Body of pancreas (tissue), 4 donors: ENCODE results near the gene MGAT3. TPM values are rescaled to one million over a fixed set of nuclear protein-coding genes. Genes with fewer than 3 reads are reported as not detected.
A peak's percentile ranks its signal among the peaks of the same experiment; 100 is the strongest.

ENCODE experiments used
- ATAC-seq: fragments of 150-250 bp; one replicate; pipeline ENCODE4 v1.9.1; 2016
- DNase-seq, 4 donors: peaks; one replicate each; pipeline ENCODE4 v3.0.0-alpha.2; 2019
- H3K27ac ChIP-seq, 4 donors: fragments of 200-600 bp; sonication (generic); 1 replicate in 3 of 4; 2 replicates in 1 of 4; pipeline versions ENCODE4 v1.5.1 to v1.6.1; 2016 to 2019; ENCODE audit warnings: mild to moderate bottlenecking in 1 of 4, mixed read lengths in 1 of 4, moderate library complexity in 1 of 4
- H3K27me3 ChIP-seq, 2 donors: fragments of 200-600 bp; sonication (generic); one replicate each; pipeline ENCODE4 v1.6.0; 2016; ENCODE audit warnings: mild to moderate bottlenecking in 1 of 2
- H3K36me3 ChIP-seq, 2 donors: fragments of 200-600 bp; sonication (generic); replicated peaks in 1 of 2; 2 replicates each; pipeline ENCODE4 v1.5.1; 2016; ENCODE audit warnings: low read depth in 2 of 2; ENCODE audit not compliant: insufficient read depth in 1 of 2
- H3K4me1 ChIP-seq: fragments of 200-600 bp; sonication (generic); one replicate; pipeline ENCODE4 v1.6.0; 2016
- H3K4me3 ChIP-seq, 2 donors: fragments of 200-600 bp; sonication (generic); 1 replicate in 1 of 2; 2 replicates in 1 of 2; pipeline ENCODE4 v1.5.1; 2016 to 2019
- H3K9me3 ChIP-seq, 3 donors: fragments of 200-600 bp; sonication (generic); 1 replicate in 2 of 3; 2 replicates in 1 of 3; pipeline ENCODE4 v1.5.1; 2016
- POLR2A ChIP-seq, 3 donors: fragments of 450-650 bp; IDR thresholded peaks; one replicate each; pipeline ENCODE4 v1.6.1; 2016; ENCODE audit warnings: antibody characterized with exemption in 3 of 3, mild to moderate bottlenecking in 2 of 3
- WGBS, 2 donors: methylation state at CpG; one replicate each; pipeline ENCODE4 v1.1.5; 2017; 5-methylcytosine and 5-hydroxymethylcytosine counted together
- intact Hi-C: fragments of 100-400 bp; cut with DNase I; formaldehyde crosslinking; loops from one replicate; pipeline ENCODE4 v1.15.1; 2023
- total RNA-seq, 2 donors: library from RNA; depleted of rRNA; stranded (reverse); fragments of >200 nt; gene quantifications; one replicate each; pipeline ENCODE4 v1.1.0, GENCODE V29; 2016
- TF ChIP-seq, protein P1 (sequence below), 7 experiments: fragments of 450-650 bp in 4 of 7; fragments of 200-600 bp in 3 of 7; sonication (generic) in 3 of 7; IDR thresholded peaks; one replicate each; pipeline ENCODE4 v1.5.1; 2016 to 2019; ENCODE audit warnings: antibody characterized with exemption in 7 of 7

MGAT3 gene
- total RNA-seq, 2 donors from 2014 or later, result 0.99 to 2.9 TPM

DNA sequence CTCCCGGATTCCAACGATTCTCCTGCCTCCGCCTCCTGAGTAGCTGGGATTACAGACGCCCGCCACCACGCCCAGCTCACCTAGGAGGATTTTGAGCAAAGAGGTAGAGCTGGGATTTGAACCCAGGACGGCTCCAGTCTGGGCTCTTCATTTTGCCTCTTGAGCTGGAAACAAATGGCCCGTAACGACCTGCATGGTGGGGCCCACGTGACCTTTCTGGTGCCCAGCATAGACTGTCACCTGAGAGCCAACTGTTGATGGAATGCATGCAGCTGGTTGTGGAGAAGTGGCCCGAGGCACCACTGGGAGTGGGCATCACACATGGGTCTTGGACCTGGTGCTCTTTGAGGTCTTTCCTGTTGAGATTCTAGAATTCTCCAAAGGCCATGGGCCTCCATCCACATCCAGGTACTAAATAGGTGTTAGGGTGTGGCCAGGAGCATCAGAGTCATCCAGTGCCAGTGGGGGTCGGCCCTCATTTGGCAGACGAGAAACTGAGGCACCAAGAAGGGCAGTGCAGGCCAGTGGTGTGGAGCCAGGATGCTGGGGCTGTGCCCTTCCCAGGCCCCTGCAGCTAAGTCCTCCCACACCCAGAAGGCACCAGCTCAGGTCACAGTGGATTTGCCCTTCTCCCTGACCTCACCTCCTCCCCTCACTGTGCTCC lies 67.4 kb downstream of the MGAT3 start:
- DNase-seq (no peak), ATAC-seq (no peak)
- H3K27me3 ChIP-seq, result no peaks in the 10 kb centered on the region
- TF ChIP-seq, protein P1, sequence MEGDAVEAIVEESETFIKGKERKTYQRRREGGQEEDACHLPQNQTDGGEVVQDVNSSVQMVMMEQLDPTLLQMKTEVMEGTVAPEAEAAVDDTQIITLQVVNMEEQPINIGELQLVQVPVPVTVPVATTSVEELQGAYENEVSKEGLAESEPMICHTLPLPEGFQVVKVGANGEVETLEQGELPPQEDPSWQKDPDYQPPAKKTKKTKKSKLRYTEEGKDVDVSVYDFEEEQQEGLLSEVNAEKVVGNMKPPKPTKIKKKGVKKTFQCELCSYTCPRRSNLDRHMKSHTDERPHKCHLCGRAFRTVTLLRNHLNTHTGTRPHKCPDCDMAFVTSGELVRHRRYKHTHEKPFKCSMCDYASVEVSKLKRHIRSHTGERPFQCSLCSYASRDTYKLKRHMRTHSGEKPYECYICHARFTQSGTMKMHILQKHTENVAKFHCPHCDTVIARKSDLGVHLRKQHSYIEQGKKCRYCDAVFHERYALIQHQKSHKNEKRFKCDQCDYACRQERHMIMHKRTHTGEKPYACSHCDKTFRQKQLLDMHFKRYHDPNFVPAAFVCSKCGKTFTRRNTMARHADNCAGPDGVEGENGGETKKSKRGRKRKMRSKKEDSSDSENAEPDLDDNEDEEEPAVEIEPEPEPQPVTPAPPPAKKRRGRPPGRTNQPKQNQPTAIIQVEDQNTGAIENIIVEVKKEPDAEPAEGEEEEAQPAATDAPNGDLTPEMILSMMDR (IDR thresholded peaks at IDR 0.05), result no peak
- TF ChIP-seq POLR2A (IDR thresholded peaks at IDR 0.05), result no peak
- WGBS, 2 donors, result 65 to 73% methylated on average over 9 to 13 of the region's 13 CpGs
- H3K4me1 ChIP-seq, result peaks cover 67% of the 10 kb centered on the region
- intact Hi-C loops, result no loop called here
- peaks cover 6 to 13% of the 10 kb centered on the region in 2 donors for H3K36me3 ChIP-seq
- no peaks in the 10 kb centered on the region for H3K9me3 ChIP-seq
- H3K4me3 ChIP-seq, result no peak overlapping the region
- H3K27ac ChIP-seq, result peak overlapping the region in 2 of 4 donors; percentile 0 to 15

DNA sequence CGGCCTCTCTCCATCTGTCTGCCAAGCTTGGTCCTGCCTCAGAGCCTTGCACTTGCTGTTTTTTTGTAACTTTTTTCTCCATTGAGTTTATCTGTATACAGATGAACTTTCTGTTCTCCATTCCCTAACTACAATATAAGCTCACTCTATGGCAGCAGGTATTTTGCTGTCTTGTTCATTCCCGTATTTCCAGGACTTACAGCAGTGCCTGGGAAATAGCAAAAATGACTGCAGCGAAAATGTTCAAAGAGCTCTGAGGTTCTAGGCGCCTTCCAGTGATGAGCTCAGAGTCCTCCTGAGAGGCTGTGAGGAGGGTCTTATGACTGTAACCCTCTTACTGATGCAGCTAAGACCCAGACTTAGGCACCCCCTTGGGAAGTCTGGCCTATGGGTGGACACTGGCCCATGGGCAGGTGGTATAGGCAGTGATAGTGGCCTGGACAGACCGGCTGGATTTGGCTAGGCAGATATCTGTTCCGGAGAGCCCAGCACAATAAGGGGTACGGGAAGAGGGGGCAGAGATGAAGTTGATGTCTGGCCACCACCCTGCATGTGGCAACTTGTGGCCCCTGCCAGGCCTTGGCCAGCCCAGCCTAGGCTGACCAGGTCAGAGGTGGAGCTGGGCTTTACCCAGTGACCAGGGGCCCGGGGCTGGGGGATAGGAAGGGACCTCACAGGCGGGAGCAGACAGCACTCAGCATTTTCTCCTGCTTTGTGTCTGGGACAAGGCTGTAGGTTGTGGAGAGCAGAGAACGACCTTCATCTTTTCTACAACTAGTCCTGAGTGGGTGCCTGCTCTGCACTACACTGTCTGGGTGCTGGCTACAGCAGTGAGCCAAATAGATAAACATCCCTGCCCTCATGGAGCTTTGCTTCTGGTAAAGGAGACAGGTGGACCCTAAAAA lies 68.2 kb downstream of the MGAT3 start:
- DNase-seq (no peak), ATAC-seq (no peak)
- no peaks in the 10 kb centered on the region for H3K27me3 ChIP-seq
- intact Hi-C loops, result no loop called here
- H3K4me3 ChIP-seq, result no peak overlapping the region
- H3K4me1 ChIP-seq, result peaks cover 73% of the 10 kb centered on the region
- TF ChIP-seq POLR2A (IDR thresholded peaks at IDR 0.05), result peak in 1 of 3 donors; percentile 10
- TF ChIP-seq, protein P1 (IDR thresholded peaks at IDR 0.05), result no peak
- H3K9me3 ChIP-seq, result no peaks in the 10 kb centered on the region
- peaks cover 6 to 13% of the 10 kb centered on the region in 2 donors for H3K36me3 ChIP-seq
- H3K27ac ChIP-seq, result peak overlapping the region in 2 of 4 donors; percentile 29 to 32
- WGBS, 2 donors, result 62 to 74% methylated on average over 10 of the region's 10 CpGs

DNA sequence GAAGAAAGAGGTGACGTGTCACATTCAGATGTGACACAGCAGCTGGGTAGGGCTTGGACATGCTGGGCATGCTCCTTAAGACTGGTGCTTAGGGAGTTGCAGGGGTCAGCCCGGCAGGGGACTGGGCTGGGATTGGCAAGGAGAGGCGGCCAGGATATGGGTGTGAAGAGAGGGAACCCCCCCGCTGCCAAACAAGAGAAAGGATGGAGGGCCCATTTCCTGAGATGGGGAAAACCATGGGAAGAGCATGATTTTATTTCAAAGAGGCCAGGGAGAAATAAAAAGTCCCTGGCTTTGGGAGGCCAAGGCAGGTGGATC lies 68.8 kb downstream of the MGAT3 start:
- Histone ChIP-seq H3K27me3 (no peaks in the 10 kb centered on the region), H3K27ac (peak overlapping the region in 1 of 4 donors; percentile 32), H3K36me3 (peaks cover 6 to 13% of the 10 kb centered on the region in 2 donors), H3K4me3 (no peak overlapping the region), H3K9me3 (no peaks in the 10 kb centered on the region), H3K4me1 (peaks cover 79% of the 10 kb centered on the region)
- intact Hi-C loops, result no loop called here
- DNase-seq (no peak), ATAC-seq (no peak)
- 81 to 82% methylated on average over 4 of the region's 4 CpGs for WGBS, 2 donors
- TF ChIP-seq, protein P1 (IDR thresholded peaks at IDR 0.05), result no peak
- TF ChIP-seq POLR2A (IDR thresholded peaks at IDR 0.05), result peak in 1 of 3 donors; percentile 3

DNA sequence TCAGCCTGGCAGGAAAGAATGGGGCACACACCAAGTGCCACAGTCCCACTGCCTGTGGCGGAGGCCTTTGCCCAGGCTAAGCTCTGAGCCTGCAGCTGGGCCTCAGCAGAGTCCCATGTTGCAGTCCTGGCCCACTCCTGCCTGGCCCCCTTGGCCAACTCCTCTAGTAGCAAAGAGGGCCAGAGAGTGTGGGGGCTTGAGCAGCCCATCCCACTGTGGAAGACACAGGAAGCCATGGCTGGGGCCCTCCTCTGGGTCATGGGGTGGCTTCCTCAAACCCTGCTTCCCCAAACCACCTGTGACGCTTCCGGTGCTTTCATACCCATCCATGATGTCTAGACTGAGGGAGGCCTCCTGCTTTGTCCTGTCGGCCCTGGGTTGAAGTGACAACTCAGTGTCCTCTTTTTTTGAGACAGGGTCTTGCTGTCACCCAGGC lies 69.9 kb downstream of the MGAT3 start:
- H3K27ac ChIP-seq, result peak overlapping the region in 2 of 4 donors; percentile 29 to 32
- ATAC-seq (no peak), DNase-seq (no peak)
- TF ChIP-seq, protein P1 (IDR thresholded peaks at IDR 0.05), result no peak
- no peak for TF ChIP-seq POLR2A (IDR thresholded peaks at IDR 0.05)
- H3K27me3 ChIP-seq, result no peaks in the 10 kb centered on the region
- H3K4me1 ChIP-seq, result peaks cover 88% of the 10 kb centered on the region
- no peaks in the 10 kb centered on the region for H3K9me3 ChIP-seq
- intact Hi-C loops, result no loop called here
- 57 to 69% methylated on average over 4 of the region's 4 CpGs for WGBS, 2 donors
- no peak overlapping the region for H3K4me3 ChIP-seq
- H3K36me3 ChIP-seq, result peaks cover 2 to 7% of the 10 kb centered on the region in 2 donors
